T-helper 1 cell treated with Interleukin-12 subunit alpha and Interleukin-12 subunit beta and Interleukin-4 antibody, amounts not matched to agents 30 ng/mL and 1 ng/mL, for 36 hours (primary cell): ENCODE measurements around the gene KISS1. TPM values are rescaled to one million over a fixed set of nuclear protein-coding genes. Genes with fewer than 3 reads are reported as not detected.

Experiments used
- intact Hi-C: fragments of 100-400 bp; cut with micrococcal nuclease; formaldehyde crosslinking; loops from one replicate; pipeline ENCODE4 v1.15.1; 2024
- total RNA-seq: library from RNA; stranded (reverse); gene quantifications from 2 replicates; pipeline ENCODE4 v1.2.3, GENCODE V29; 2022

Gene KISS1
- total RNA-seq, 1 donor from 2014 or later: not detected

GRCh38 chr1:204192589-204193352, 3.5 kb downstream of the KISS1 start:
- intact Hi-C loops: no loop called here

GRCh38 chr1:204192046-204192445, 4.2 kb downstream of the KISS1 start:
- intact Hi-C loops: no loop called here

- intact Hi-C loops: no loop called here
These were observed 4.8 kb downstream of the KISS1 start for GRCh38 chr1:204191456-204191855.

- intact Hi-C loops: no loop called here
These were observed 5.8 kb downstream of the KISS1 start for GRCh38 chr1:204190212-204191211.

GRCh38 chr1:204188959-204189639, 7.2 kb downstream of the KISS1 start:
- intact Hi-C loops: no loop called here

- intact Hi-C loops: no loop called here
These were observed 9.7 kb downstream of the KISS1 start for GRCh38 chr1:204186597-204186996.

GRCh38 chr1:204181116-204181515, 15.2 kb downstream of the KISS1 start:
- intact Hi-C loops: no loop called here

GRCh38 chr1:204180133-204180532, 16.2 kb downstream of the KISS1 start:
- intact Hi-C loops: no loop called here

GRCh38 chr1:204178487-204179281, 17.6 kb downstream of the KISS1 start:
- intact Hi-C loops: no loop called here

GRCh38 chr1:204177133-204177532, 19.2 kb downstream of the KISS1 start:
- intact Hi-C loops: no loop called here

- intact Hi-C loops: no loop called here
These were observed 20.2 kb downstream of the KISS1 start for GRCh38 chr1:204176049-204176448.

- intact Hi-C loops: no loop called here
These were observed 21.3 kb downstream of the KISS1 start for GRCh38 chr1:204174958-204175357.

- intact Hi-C loops: no loop called here
These were observed 23.8 kb downstream of the KISS1 start for GRCh38 chr1:204172404-204173029.

- intact Hi-C loops: no loop called here
These were observed 24.5 kb downstream of the KISS1 start for GRCh38 chr1:204171751-204172178.

- intact Hi-C loops: no loop called here
These were observed 25.7 kb downstream of the KISS1 start for GRCh38 chr1:204170494-204171155.

- intact Hi-C loops: loop anchor here (10.0 kb wide), 1 partner anchor 635 kb away; no protein-coding TSS in a partner anchor
These were observed 26.4 kb downstream of the KISS1 start for GRCh38 chr1:204169858-204170257.

GRCh38 chr1:204167730-204168129, 28.6 kb downstream of the KISS1 start:
- intact Hi-C loops: loop anchor here (10.0 kb wide), 1 partner anchor 637 kb away; no protein-coding TSS in a partner anchor

GRCh38 chr1:204166219-204166618, 30.1 kb downstream of the KISS1 start, which contains the start of gene REN:
Gene REN, minus strand, starts transcription at chr1:204166337. Its CDS starts 44 bp downstream, at chr1:204166293.
- intact Hi-C loops: loop anchor here (10.0 kb wide), 1 partner anchor 639 kb away; no protein-coding TSS in a partner anchor

GRCh38 chr1:204162494-204163074, 33.7 kb downstream of the KISS1 start:
- intact Hi-C loops: loop anchor here (1.0 to 10.0 kb wide), 7 partner anchors 45 to 642 kb away; no protein-coding TSS in a partner anchor
